GM12874 (cell line): ENCODE data around the gene STX12.

Experiments used
- TF ChIP-seq, protein P1 (sequence below): IDR thresholded peaks from 2 replicates; pipeline ENCODE4 v1.5.1; 2011; ENCODE audit warnings: low read depth, mild to moderate bottlenecking, control low read depth, low read length, moderate library complexity; ENCODE audit not compliant: insufficient read depth

The STX12 gene

GRCh38 chr1:27779122-27779521, 6.1 kb downstream of the STX12 start:
- TF ChIP-seq, protein P1, sequence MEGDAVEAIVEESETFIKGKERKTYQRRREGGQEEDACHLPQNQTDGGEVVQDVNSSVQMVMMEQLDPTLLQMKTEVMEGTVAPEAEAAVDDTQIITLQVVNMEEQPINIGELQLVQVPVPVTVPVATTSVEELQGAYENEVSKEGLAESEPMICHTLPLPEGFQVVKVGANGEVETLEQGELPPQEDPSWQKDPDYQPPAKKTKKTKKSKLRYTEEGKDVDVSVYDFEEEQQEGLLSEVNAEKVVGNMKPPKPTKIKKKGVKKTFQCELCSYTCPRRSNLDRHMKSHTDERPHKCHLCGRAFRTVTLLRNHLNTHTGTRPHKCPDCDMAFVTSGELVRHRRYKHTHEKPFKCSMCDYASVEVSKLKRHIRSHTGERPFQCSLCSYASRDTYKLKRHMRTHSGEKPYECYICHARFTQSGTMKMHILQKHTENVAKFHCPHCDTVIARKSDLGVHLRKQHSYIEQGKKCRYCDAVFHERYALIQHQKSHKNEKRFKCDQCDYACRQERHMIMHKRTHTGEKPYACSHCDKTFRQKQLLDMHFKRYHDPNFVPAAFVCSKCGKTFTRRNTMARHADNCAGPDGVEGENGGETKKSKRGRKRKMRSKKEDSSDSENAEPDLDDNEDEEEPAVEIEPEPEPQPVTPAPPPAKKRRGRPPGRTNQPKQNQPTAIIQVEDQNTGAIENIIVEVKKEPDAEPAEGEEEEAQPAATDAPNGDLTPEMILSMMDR: no peak

GRCh38 chr1:27782950-27783349, 9.9 kb downstream of the STX12 start:
- TF ChIP-seq, protein P1: no peak

- TF ChIP-seq, protein P1: no peak
Observed at GRCh38 chr1:27784700-27785099, 11.7 kb downstream of the STX12 start.

GRCh38 chr1:27785781-27786455, 12.9 kb downstream of the STX12 start:
- TF ChIP-seq, protein P1: no peak

DNA sequence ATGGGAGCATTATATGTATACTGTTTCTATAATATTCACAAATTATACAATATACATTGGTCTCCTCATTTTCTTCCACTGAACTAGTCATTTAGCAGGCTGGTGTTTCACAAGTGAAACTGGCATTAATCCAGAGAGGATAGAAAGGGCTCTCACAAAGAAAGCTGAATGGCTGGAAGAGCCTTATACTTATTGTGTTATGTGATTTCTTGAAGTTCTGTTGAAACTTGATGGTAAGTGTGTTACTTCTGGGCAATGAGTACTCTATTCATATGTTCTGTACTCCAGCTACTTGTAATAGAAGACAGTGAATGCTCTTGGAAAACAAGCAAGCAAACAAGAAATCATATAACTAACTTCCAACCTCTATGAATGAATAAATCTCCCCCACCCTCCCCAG, 14.9 kb downstream of the STX12 start:
- TF ChIP-seq, protein P1: no peak

- TF ChIP-seq, protein P1: no peak
Observed at GRCh38 chr1:27789540-27790041, 16.6 kb downstream of the STX12 start.

DNA sequence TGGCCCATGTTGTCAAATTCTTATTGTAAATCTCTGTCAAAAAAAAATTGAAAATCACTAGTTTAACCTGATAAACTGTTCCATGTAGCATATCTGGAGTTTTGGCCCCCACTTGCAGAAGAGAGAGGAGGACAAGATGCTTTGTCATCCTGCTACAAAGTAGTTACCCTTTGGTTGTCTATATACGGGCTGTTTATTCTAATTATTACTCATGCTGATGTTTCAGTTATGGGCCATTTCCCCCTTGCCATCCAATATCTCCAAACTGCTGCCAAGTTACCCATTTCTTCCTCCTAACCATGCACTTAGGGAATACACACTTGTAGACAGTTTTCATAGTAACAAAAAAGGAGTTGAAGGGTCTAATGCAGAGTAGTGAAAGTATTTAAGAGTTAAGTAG, 22.6 kb downstream of the STX12 start:
- TF ChIP-seq, protein P1: no peak
